22Rv1 (cell line): ENCODE data around the gene LITAFD.

Experiments
- CTCF ChIP-seq: fragments of 450-650 bp; IDR thresholded peaks from 2 replicates; pipeline ENCODE4 v1.5.1; 2017; ENCODE audit warnings: mild to moderate bottlenecking
- ZFX ChIP-seq: fragments of 450-650 bp; IDR thresholded peaks from 2 replicates; pipeline ENCODE4 v1.6.1; 2017; ENCODE audit warnings: antibody characterized with exemption, borderline replicate concordance

GRCh38 chr16:8924214-8924613 is 42.1 kb downstream of the LITAFD start:
- no peak for TF ChIP-seq CTCF
- TF ChIP-seq ZFX = no peak
